Astrocyte of the spinal cord (primary cell): ENCODE results near the gene TSC22D2.

Experiments
- DNase-seq: peaks from one replicate; pipeline ENCODE4 v3.0.0; 2011; ENCODE audit warnings: low read depth, low spot score
- H3K4me3 ChIP-seq: 2 replicates; pipeline ENCODE4 v1.5.1; 2011; ENCODE audit warnings: low read depth, mild to moderate bottlenecking, low read length, moderate library complexity
- in situ Hi-C: cut with HindIII; loops from 2 replicates; pipeline ENCODE4 v1.10.0; 2017; ENCODE audit warnings: low sequenced_read_pairs
- TF ChIP-seq, protein P1 (sequence below): IDR thresholded peaks from 2 replicates; pipeline ENCODE4 v1.5.1; 2012; ENCODE audit warnings: low read depth, mild to moderate bottlenecking, low read length, inconsistent platforms

The TSC22D2 gene

DNA sequence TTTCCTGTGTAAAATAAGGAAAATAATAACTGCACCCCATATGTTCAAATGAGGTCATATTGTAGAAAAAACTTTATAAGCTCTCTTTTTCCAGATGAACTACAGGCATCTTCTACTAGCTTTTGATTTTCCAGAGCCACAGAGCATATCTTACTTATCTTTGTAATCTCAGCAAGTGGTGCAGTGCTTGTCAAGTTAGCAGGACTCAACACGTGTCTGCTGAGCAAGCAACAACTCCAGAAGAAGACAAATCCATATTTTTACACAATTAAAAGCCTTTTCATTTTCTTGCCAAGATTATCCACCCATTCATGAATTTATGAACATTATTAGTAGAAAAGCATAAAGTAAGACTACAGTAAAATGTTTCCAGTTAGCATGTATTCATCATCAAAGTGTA lies 14.4 kb upstream of the TSC22D2 start:
- TF ChIP-seq, protein P1, sequence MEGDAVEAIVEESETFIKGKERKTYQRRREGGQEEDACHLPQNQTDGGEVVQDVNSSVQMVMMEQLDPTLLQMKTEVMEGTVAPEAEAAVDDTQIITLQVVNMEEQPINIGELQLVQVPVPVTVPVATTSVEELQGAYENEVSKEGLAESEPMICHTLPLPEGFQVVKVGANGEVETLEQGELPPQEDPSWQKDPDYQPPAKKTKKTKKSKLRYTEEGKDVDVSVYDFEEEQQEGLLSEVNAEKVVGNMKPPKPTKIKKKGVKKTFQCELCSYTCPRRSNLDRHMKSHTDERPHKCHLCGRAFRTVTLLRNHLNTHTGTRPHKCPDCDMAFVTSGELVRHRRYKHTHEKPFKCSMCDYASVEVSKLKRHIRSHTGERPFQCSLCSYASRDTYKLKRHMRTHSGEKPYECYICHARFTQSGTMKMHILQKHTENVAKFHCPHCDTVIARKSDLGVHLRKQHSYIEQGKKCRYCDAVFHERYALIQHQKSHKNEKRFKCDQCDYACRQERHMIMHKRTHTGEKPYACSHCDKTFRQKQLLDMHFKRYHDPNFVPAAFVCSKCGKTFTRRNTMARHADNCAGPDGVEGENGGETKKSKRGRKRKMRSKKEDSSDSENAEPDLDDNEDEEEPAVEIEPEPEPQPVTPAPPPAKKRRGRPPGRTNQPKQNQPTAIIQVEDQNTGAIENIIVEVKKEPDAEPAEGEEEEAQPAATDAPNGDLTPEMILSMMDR: no peak
- in situ Hi-C loops: no loop called here
- no peak overlapping the region for H3K4me3 ChIP-seq
- no peak for DNase-seq

DNA sequence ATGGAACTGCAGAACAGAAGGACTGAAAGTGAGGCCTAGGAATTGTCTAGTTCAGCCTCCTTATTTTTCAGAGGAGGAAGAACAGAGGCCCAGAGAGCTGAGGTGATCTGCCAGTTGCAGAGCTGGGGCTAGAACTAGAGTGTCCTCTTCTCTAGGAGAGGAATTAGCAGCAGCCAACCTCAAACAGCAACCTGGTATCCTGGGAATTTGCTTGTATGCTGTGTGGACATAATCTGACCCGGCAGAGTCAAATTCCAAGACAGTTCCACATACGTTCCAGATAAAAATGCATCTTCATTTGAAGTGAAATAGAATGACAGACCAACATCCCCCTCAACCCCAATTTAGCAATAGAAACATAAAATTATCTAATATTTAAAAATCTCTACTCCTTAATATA lies 13.5 kb upstream of the TSC22D2 start:
- no peak for DNase-seq
- H3K4me3 ChIP-seq: no peak overlapping the region
- TF ChIP-seq, protein P1: no peak
- in situ Hi-C loops: no loop called here

DNA sequence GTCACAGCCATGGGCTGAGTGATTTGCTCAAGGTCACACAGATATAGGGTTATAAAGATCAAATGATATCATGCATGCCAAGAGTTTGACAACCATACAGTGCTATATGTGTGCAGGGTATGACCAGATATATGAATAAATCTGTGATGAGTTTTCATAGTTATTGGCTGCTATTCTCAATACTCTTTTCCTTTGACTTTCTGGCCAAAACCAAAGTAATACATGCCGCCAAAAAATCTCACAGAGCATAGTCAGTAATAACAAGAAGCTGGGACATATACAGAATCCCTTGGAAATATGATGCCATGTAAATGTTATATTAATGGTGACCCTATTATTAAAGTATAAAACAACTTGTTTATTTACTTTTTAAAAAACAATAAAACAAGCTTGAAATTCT lies 11.6 kb upstream of the TSC22D2 start:
- H3K4me3 ChIP-seq: no peak overlapping the region
- DNase-seq: no peak
- TF ChIP-seq, protein P1: no peak
- in situ Hi-C loops: no loop called here

DNA sequence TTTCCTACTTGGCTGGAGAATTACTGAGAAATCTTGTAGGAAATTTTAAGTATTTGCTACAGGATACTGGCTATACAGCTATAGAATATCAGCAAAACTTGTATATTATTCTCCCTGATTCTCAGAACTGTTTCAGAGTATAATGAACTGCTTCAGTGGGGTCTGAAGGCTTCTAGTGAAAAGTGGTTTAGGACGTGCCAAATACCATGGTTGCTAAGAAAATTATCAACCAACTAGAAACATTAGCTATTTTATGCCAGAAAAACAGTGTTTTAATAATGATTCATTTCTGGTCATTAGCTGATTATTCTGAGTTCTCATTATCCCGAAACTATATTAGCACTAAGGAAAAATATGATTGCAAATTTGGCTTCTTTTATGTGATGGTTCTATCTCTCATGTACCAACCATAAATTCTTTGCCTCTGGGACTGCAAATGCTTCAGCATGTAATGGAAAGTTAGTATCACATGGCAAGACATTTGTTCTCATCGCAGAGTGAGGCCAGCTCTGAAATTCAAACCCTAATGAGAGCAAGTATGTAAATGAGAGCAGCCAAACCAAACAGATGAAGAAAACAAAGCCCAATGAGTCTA lies 11.0 kb upstream of the TSC22D2 start:
- TF ChIP-seq, protein P1: no peak
- in situ Hi-C loops: no loop called here
- H3K4me3 ChIP-seq: no peak overlapping the region
- DNase-seq: no peak

DNA sequence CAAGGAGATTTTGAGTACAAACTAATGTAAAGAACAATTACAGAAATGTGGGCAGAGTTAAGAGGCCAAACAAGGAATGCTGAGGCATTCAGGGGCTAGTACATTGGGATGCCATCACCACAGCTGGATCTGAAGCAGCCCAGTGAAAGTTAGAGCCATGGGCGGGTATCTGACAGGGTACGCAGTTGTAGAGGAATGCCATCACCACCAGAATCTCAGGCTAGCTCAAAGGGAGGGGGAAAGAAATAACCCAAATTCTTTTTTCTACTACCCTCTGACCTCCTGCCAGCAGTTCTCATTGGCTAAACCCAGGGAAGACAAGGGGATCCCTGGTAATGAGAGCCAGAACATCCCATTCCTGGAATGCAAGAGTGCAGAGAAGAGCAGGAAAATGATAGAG lies 9.0 kb upstream of the TSC22D2 start:
- in situ Hi-C loops: no loop called here
- TF ChIP-seq, protein P1: no peak
- DNase-seq: no peak
- H3K4me3 ChIP-seq: no peak overlapping the region

DNA sequence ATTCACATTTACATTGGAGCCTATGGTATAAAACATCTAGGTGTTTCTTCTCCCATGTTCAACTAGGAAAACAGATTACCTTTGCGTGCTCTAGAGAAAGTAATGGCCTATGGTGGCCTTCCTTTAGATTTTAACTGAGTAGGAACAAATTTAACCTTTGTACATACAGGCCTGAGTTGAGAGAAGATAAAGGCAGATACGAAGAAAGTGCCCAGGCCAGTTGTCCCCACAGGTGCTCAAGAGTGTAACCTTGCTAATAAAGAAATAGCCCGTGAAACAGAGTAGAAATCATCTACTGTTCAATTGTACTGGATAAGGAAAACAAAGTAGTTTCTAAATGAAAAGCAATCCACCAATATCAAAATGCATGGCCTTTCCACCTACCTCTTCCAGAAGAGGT lies 6.8 kb upstream of the TSC22D2 start:
- no peak for DNase-seq
- TF ChIP-seq, protein P1: no peak
- no peak overlapping the region for H3K4me3 ChIP-seq
- in situ Hi-C loops: no loop called here

DNA sequence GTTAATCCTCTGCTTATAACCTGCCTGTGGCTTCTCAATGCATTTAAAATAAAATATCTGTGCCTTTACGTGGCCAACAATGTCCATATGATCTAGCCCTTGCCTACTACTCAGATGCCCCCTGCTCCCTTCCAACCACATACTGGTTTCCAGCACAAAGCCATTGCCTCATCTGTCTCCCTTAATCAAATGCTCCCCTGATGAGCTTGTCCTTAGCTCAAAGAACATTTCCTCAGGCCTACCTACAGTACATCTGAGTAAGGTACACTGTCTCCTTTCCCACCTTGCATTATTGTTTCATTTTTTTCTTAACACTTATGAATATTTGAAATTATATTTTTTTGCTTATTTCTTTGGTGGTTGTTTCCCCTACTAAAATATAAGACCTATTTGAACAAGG lies 5.9 kb upstream of the TSC22D2 start:
- no peak for DNase-seq
- in situ Hi-C loops: no loop called here
- TF ChIP-seq, protein P1: no peak
- no peak overlapping the region for H3K4me3 ChIP-seq
